Endothelial cell of umbilical vein (primary cell): Measurements from ENCODE around the gene LRRC53. TPM values are rescaled to one million over a fixed set of nuclear protein-coding genes. Genes with fewer than 3 reads are reported as not detected.

ENCODE experiments used
- BruUV-seq: library from RNA; stranded (reverse); fragments of 400-500 nt; replicated peaks from 2 replicates; lab custom pipeline; 2021; lab: Mats Ljungman, UMichigan
- CTCF ChIA-PET: fragments of 300-600, 350-600 bp; sonication (Branson Sonifier 250); formaldehyde crosslinking; loops from one replicate; lab custom pipeline; 2021; ENCODE audit warnings: antibody characterized with exemption, inconsistent platforms; lab: Charles Lee
- POLR2A ChIA-PET: fragments of 300-600, 350-600 bp; sonication (Branson Sonifier 250); formaldehyde crosslinking; loops from one replicate; lab custom pipeline; 2021; ENCODE audit warnings: antibody characterized with exemption, inconsistent platforms; lab: Charles Lee
- DNase-seq: peaks from one replicate; pipeline ENCODE4 v3.0.0-alpha.2; 2011; ENCODE audit warnings: low read depth, low spot score
- FAIRE-seq: peaks from 2 replicates; lab custom pipeline; 2011; peaks lifted over from hg19 to GRCh38; lab: Jason Lieb, UNC
- H2AFZ ChIP-seq: 2 replicates; pipeline ENCODE4 v1.6.0; 2012; ENCODE audit warnings: low read depth, low read length, control low read depth, inconsistent platforms
- H3K27ac ChIP-seq: 2 replicates; pipeline ENCODE4 v1.5.1; 2011; ENCODE audit warnings: low read depth, mild to moderate bottlenecking, control low read depth, low read length, moderate library complexity; ENCODE audit not compliant: insufficient read depth
- H3K27me3 ChIP-seq, 2 experiments: 2 replicates each; pipeline versions ENCODE4 v1.6.0 to v1.6.1; 2011; ENCODE audit warnings: low read length in 2 of 2, mixed read lengths in 1 of 2; ENCODE audit not compliant: control insufficient read depth in 2 of 2, insufficient read depth in 2 of 2
- H3K36me3 ChIP-seq, 2 experiments: 2 replicates in 1 of 2; 3 replicates in 1 of 2; pipeline ENCODE4 v1.5.1; 2011; ENCODE audit warnings: low read length in 2 of 2, mild to moderate bottlenecking in 1 of 2, moderate library complexity in 1 of 2; ENCODE audit not compliant: control insufficient read depth in 2 of 2, insufficient read depth in 2 of 2; ENCODE audit errors: extremely low read depth in 1 of 2
- H3K4me1 ChIP-seq: 3 replicates; pipeline ENCODE4 v1.5.1; 2011; ENCODE audit warnings: mild to moderate bottlenecking, low read length; ENCODE audit not compliant: control insufficient read depth, insufficient read depth; ENCODE audit errors: extremely low read depth
- H3K4me2 ChIP-seq: 2 replicates; pipeline ENCODE4 v1.6.1; 2011; ENCODE audit warnings: low read length, control low read depth, mixed read lengths; ENCODE audit not compliant: insufficient read depth
- H3K4me3 ChIP-seq, 3 experiments: fragments of 200-600 bp in 1 of 3; sonication (generic), shearing (Covaris generic) in 1 of 3; replicated peaks in 1 of 3; 2 replicates each; pipeline ENCODE4 v1.5.1; 2011 to 2016; ENCODE audit warnings: control low read depth in 3 of 3, low read length in 3 of 3, mild to moderate bottlenecking in 2 of 3, inconsistent platforms in 1 of 3, low read depth in 1 of 3, moderate library complexity in 1 of 3; ENCODE audit not compliant: insufficient read depth in 1 of 3
- H3K79me2 ChIP-seq: 2 replicates; pipeline ENCODE4 v1.6.0; 2012; ENCODE audit warnings: low read length, inconsistent platforms; ENCODE audit not compliant: control insufficient read depth, insufficient read depth
- H3K9ac ChIP-seq: replicated peaks from 2 replicates; pipeline ENCODE3; 2011; ENCODE audit warnings: low read length, control low read depth; ENCODE audit not compliant: insufficient read depth; ENCODE audit errors: extremely low read depth
- H3K9me1 ChIP-seq: replicated peaks from 3 replicates; pipeline ENCODE4 v1.6.0; 2011; ENCODE audit warnings: mild to moderate bottlenecking, low read length; ENCODE audit not compliant: control insufficient read depth, insufficient read depth; ENCODE audit errors: extremely low read depth
- H3K9me3 ChIP-seq: replicated peaks from 2 replicates; pipeline ENCODE4 v1.5.1; 2012; ENCODE audit warnings: low read length, inconsistent platforms; ENCODE audit not compliant: control insufficient read depth, insufficient read depth
- H4K20me1 ChIP-seq: replicated peaks from 2 replicates; pipeline ENCODE3; 2011; ENCODE audit warnings: mild to moderate bottlenecking, low read length; ENCODE audit not compliant: control insufficient read depth, insufficient read depth; ENCODE audit errors: extremely low read depth
- EZH2 ChIP-seq: IDR thresholded peaks from 2 replicates; pipeline ENCODE4 v1.6.1; 2012; ENCODE audit warnings: borderline replicate concordance, low read depth, mild to moderate bottlenecking, moderate library complexity, low read length, inconsistent platforms; ENCODE audit not compliant: severe bottlenecking
- FOS ChIP-seq: IDR thresholded peaks from 2 replicates; pipeline ENCODE4 v1.6.1; 2011; ENCODE audit warnings: mild to moderate bottlenecking, low read length, moderate library complexity, borderline replicate concordance; ENCODE audit not compliant: insufficient read depth
- GATA2 ChIP-seq: IDR thresholded peaks from 2 replicates; pipeline ENCODE4 v1.7.0; 2011; ENCODE audit warnings: low read depth, mild to moderate bottlenecking, moderate library complexity, mixed read lengths, low read length; ENCODE audit not compliant: insufficient read length, insufficient read depth
- JUN ChIP-seq: IDR thresholded peaks from 2 replicates; pipeline ENCODE4 v1.6.1; 2011; ENCODE audit warnings: borderline replicate concordance, low read depth; ENCODE audit not compliant: insufficient read length, insufficient read depth
- MYC ChIP-seq: IDR thresholded peaks from one replicate; pipeline ENCODE4 v1.6.1; 2011; ENCODE audit warnings: mild to moderate bottlenecking, low read depth, low read length
- POLR2A ChIP-seq: IDR thresholded peaks from 2 replicates; pipeline ENCODE4 v1.6.1; 2012; ENCODE audit warnings: low read depth, mild to moderate bottlenecking, control low read depth, low read length
- POLR2AphosphoS5 ChIP-seq: IDR thresholded peaks from 2 replicates; pipeline ENCODE4 v1.6.1; 2012; ENCODE audit warnings: low read depth, mild to moderate bottlenecking, control low read depth, low read length, moderate library complexity; ENCODE audit not compliant: insufficient read depth
- dilution Hi-C: fragments of 300-500 bp; cut with MboI; formaldehyde crosslinking; loops from one replicate; pipeline ENCODE4 v1.15.0; 2019; ENCODE audit warnings: low sequenced_read_pairs; ENCODE audit not compliant: extremely low pct_ligation_motif_present
- intact Hi-C: fragments of 100-400 bp; cut with micrococcal nuclease; formaldehyde crosslinking; loops from one replicate; pipeline ENCODE4 v1.10.0; 2022
- polyA plus RNA-seq, 4 experiments: library from polyadenylated mRNA; depleted of rRNA in 3 of 4; stranded (reverse) in 3 of 4; unstranded in 1 of 4; fragments of >200 nt; gene quantifications; 2 replicates each; pipeline versions ENCODE4 v1.2.1 to v1.2.3, GENCODE V29; 2011 to 2012; ENCODE audit warnings: missing spikeins in 1 of 4
- total RNA-seq: library from RNA; stranded (reverse); gene quantifications from 2 replicates; pipeline ENCODE4 v1.2.3, GENCODE V29; 2021
- TF ChIP-seq, protein P1 (sequence below), 2 donors: IDR thresholded peaks; 1 replicate in 1 of 2; 2 replicates in 1 of 2; pipeline ENCODE4 v1.5.1; 2011; ENCODE audit warnings: low read length in 2 of 2, mild to moderate bottlenecking in 2 of 2, moderate library complexity in 2 of 2, control low read depth in 1 of 2, inconsistent platforms in 1 of 2, low read depth in 1 of 2; ENCODE audit not compliant: insufficient read depth in 1 of 2; ENCODE audit errors: extremely low read depth in 1 of 2
- TF ChIP-seq, protein P2 (sequence below): IDR thresholded peaks from 2 replicates; pipeline ENCODE4 v1.6.1; 2011; ENCODE audit not compliant: insufficient read depth, insufficient read length

LRRC53 gene
- total and polyA plus RNA-seq, 2 donors (not counting 3 experiments of a cell fraction or from before 2014, with no cell fraction given), result not detected

DNA sequence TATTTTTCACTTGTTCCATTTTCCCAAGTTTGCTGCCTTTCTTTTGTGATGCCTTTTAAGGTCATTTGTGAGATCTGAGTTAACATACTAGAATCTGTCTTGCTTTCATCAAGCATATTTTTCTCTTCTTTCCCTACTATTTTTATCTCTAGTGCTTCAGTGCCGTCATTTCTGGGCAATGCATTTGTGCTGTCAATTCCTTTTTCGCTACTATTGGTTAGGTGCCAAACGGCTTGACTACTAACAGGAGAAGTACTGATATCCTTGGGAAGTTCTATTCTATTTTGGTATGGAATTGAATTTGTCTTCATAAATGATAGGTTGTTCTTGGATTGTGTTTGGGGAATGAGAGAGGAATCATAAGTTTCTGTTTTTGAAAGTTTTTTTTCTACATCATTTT lies 42.2 kb downstream of the LRRC53 start:
- Histone ChIP-seq H3K27me3 (no peaks in the 10 kb centered on the region), H3K36me3 (no peaks in the 10 kb centered on the region), H3K27ac (no peak overlapping the region), H3K9me1 (no peaks in the 10 kb centered on the region), H3K9me3 (no peaks in the 10 kb centered on the region), H3K9ac (no peak overlapping the region), H3K4me2 (no peak overlapping the region), H4K20me1 (no peaks in the 10 kb centered on the region), H3K4me3 (no peak overlapping the region), H3K4me1 (no peaks in the 10 kb centered on the region), H2AFZ (no peak overlapping the region), H3K79me2 (no peaks in the 10 kb centered on the region)
- dilution Hi-C loops (no loop called here), intact Hi-C loops (no loop called here)
- no peak for TF ChIP-seq POLR2A
- TF ChIP-seq POLR2AphosphoS5, result no peak
- no peak for TF ChIP-seq FOS
- TF ChIP-seq, protein P1, sequence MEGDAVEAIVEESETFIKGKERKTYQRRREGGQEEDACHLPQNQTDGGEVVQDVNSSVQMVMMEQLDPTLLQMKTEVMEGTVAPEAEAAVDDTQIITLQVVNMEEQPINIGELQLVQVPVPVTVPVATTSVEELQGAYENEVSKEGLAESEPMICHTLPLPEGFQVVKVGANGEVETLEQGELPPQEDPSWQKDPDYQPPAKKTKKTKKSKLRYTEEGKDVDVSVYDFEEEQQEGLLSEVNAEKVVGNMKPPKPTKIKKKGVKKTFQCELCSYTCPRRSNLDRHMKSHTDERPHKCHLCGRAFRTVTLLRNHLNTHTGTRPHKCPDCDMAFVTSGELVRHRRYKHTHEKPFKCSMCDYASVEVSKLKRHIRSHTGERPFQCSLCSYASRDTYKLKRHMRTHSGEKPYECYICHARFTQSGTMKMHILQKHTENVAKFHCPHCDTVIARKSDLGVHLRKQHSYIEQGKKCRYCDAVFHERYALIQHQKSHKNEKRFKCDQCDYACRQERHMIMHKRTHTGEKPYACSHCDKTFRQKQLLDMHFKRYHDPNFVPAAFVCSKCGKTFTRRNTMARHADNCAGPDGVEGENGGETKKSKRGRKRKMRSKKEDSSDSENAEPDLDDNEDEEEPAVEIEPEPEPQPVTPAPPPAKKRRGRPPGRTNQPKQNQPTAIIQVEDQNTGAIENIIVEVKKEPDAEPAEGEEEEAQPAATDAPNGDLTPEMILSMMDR (IDR thresholded peaks at IDR 0.05; ENCODE audit: extremely low read depth in 1 of 2, insufficient read depth in 1 of 2, low read depth in 1 of 2, low read length in 2 of 2), result no peak
- TF ChIP-seq MYC, result no peak
- TF ChIP-seq, protein P2, sequence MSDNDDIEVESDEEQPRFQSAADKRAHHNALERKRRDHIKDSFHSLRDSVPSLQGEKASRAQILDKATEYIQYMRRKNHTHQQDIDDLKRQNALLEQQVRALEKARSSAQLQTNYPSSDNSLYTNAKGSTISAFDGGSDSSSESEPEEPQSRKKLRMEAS, result no peak
- TF ChIP-seq EZH2, result no peak
- TF ChIP-seq JUN, result no peak
- TF ChIP-seq GATA2, result no peak
- CTCF ChIA-PET, result no interaction called here
- DNase-seq (no peak), FAIRE-seq (no peak)
- BruUV-seq, result no TSS peak
- POLR2A ChIA-PET, result no interaction called here
